ENCODE measurements around the gene HIPK2. TPM values are rescaled to one million over a fixed set of nuclear protein-coding genes. Genes with fewer than 3 reads are reported as not detected.

Gene HIPK2
- total and polyA plus RNA-seq, 2 of the 4 experiments (the other 2 are of a cell fraction) = 22.0 to 27.1 TPM

GRCh38 chr7:139711991-139712743 lies 65.6 kb downstream of the HIPK2 start:
- no peaks in the 10 kb centered on the region for H3K27me3 ChIP-seq (ENCODE audit: control insufficient read depth, insufficient read depth, low read length)
- H3K9ac ChIP-seq (ENCODE audit: low read depth, low read length) = no peak overlapping the region
- H3K18ac ChIP-seq (ENCODE audit: low read depth, low read length) = no peak overlapping the region
- H4K8ac ChIP-seq (ENCODE audit: low read depth in 2 of 2, low read length in 2 of 2) = no peak overlapping the region
- H4K20me1 ChIP-seq (ENCODE audit: insufficient read depth, low read length) = peaks cover 95% of the 10 kb centered on the region
- ChIA-PET CTCF (no interaction called here), POLR2A (ENCODE audit: unreplicated experiment) (no interaction called here)
- DNase-seq (no peak), ATAC-seq (ENCODE audit: low read depth) (no peak)
- no peak overlapping the region for H2BK20ac ChIP-seq (ENCODE audit: low read depth, low read length)
- dilution Hi-C loops (cut with HindIII; ENCODE audit: low sequenced_read_pairs, unreplicated experiment) = no loop called here
- in situ Hi-C loops (cut with MboI; ENCODE audit: low sequenced_read_pairs) = no loop called here
- no TSS peak for BruUV-seq (replicated peaks)
- H4K5ac ChIP-seq (ENCODE audit: low read depth, low read length) = no peak overlapping the region
- H3K4me3 ChIP-seq (ENCODE audit: insufficient read depth, low read depth, low read length) = no peak overlapping the region
- H4K91ac ChIP-seq (ENCODE audit: insufficient read depth, low read depth, low read length) = no peak overlapping the region
- no peak overlapping the region for H3K27ac ChIP-seq (ENCODE audit: insufficient read depth, low read length)
- peak overlapping the region; percentile 25 for H2AK9ac ChIP-seq (replicated peaks; ENCODE audit: low read depth, low read length, poor library complexity)
- H2AK5ac ChIP-seq (ENCODE audit: low read depth, low read length) = peak overlapping the region; percentile 39; the same call in 1 of the 2 replicates
- TF ChIP-seq RCOR1 (IDR thresholded peaks at IDR 0.05; ENCODE audit: insufficient replicate concordance, low read length) (no peak), CTCF (conservative IDR thresholded peaks at IDR 0.05; ENCODE audit: low read depth, low read length) (no peak), RFX5 (IDR thresholded peaks at IDR 0.05; ENCODE audit: low read depth, low read length) (no peak), CEBPB (IDR thresholded peaks at IDR 0.05; ENCODE audit: low read depth, low read length) (no peak), ELK1 (IDR thresholded peaks at IDR 0.05; ENCODE audit: borderline replicate concordance, low read depth, low read length) (no peak), USF2 (IDR thresholded peaks at IDR 0.05; ENCODE audit: low read depth, low read length) (no peak), RAD21 (IDR thresholded peaks at IDR 0.05; ENCODE audit: low read length) (no peak), FOS (IDR thresholded peaks at IDR 0.05; ENCODE audit: low read depth, low read length) (no peak), POLR2A (IDR thresholded peaks at IDR 0.05; ENCODE audit: low read depth, low read length) (no peak), MAZ (IDR thresholded peaks at IDR 0.05; ENCODE audit: borderline replicate concordance, low read depth, low read length) (no peak), BHLHE40 (IDR thresholded peaks at IDR 0.05; ENCODE audit: low read depth, low read length) (no peak)
- peaks cover 53 to 94% of the 10 kb centered on the region in 2 experiments for H3K79me1 ChIP-seq (ENCODE audit: low read depth in 1 of 2, low read length in 2 of 2)
- H2BK5ac ChIP-seq (ENCODE audit: low read depth, low read length, poor library complexity, severe bottlenecking) = no peak overlapping the region
- no peak overlapping the region for H3K56ac ChIP-seq (ENCODE audit: extremely low read depth, insufficient read depth, low read length)
- H3K36me3 ChIP-seq (ENCODE audit: control insufficient read depth, insufficient read depth, low read length) = peaks cover 71% of the 10 kb centered on the region
- peaks cover 54% of the 10 kb centered on the region for H3K9me1 ChIP-seq (ENCODE audit: insufficient read depth, low read length)
- H3K9me3 ChIP-seq (ENCODE audit: control insufficient read depth, insufficient read depth, low read length) = no peaks in the 10 kb centered on the region
- no peak overlapping the region for H2AFZ ChIP-seq (replicated peaks; ENCODE audit: low read length, poor library complexity)
- no peak overlapping the region for H3K4ac ChIP-seq (ENCODE audit: low read depth, low read length)
- no peak overlapping the region for H3K14ac ChIP-seq (replicated peaks; ENCODE audit: low read depth, low read length)
- no peak overlapping the region for H2BK15ac ChIP-seq (ENCODE audit: low read depth, low read length)
- no peak overlapping the region for H2BK120ac ChIP-seq (ENCODE audit: low read depth, low read length)
- H3K4me2 ChIP-seq (ENCODE audit: low read depth, low read length) = no peak overlapping the region
- 70% methylated on average over 2 of the region's 11 CpGs; no CpG with 5 or more reads in 1 of the 2 experiments for WGBS, 2 experiments (ENCODE audit: extremely low coverage in 2 of 2, insufficient read length in 1 of 2)
- H3K4me1 ChIP-seq (ENCODE audit: control insufficient read depth, insufficient read depth, low read length) = peaks cover 5% of the 10 kb centered on the region; the same call in 1 of the 2 replicates
- H3K23ac ChIP-seq (ENCODE audit: low read depth, low read length) = no peak overlapping the region
- intact Hi-C loops (cut with micrococcal nuclease) = no loop called here

Measured in IMR-90 (cell line).